GM12878 (cell line): Measurements from ENCODE around the gene SHOC2. TPM values are rescaled to one million over a fixed set of nuclear protein-coding genes. Genes with fewer than 3 reads are reported as not detected.

Experiments
- ATAC-seq: fragments of 200-7000 bp; cut with Tn5 transposase; 3 replicates; pipeline ENCODE4 v1.9.1; 2020; ENCODE audit warnings: mild to moderate bottlenecking, moderate library complexity
- BruUV-seq: library from RNA; stranded (reverse); fragments of 400-500 nt; replicated peaks from 2 replicates; lab custom pipeline; 2021; lab: Mats Ljungman, UMichigan
- CTCF ChIA-PET: fragments of 300-600 bp; sonication (Branson Sonifier 250); formaldehyde crosslinking; extraction: SDS; loops from one replicate; lab custom pipeline; 2021; ENCODE audit warnings: inconsistent platforms; lab: Yijun Ruan, JAX
- POLR2A ChIA-PET: fragments of 350-600 bp; formaldehyde crosslinking; extraction: SDS; loops from one replicate; lab custom pipeline; 2021; ENCODE audit warnings: inconsistent platforms; lab: Charles Lee
- RAD21 ChIA-PET: fragments of 300-600 bp; sonication (Branson Sonifier 250); formaldehyde crosslinking; loops from one replicate; lab custom pipeline; 2023; ENCODE audit warnings: antibody characterized with exemption; ENCODE audit not compliant: unreplicated experiment; lab: Charles Lee
- SMC1A ChIA-PET: fragments of 300-600 bp; sonication (Branson Sonifier 250); formaldehyde crosslinking; loops from one replicate; lab custom pipeline; 2023; ENCODE audit not compliant: unreplicated experiment, uncharacterized antibody; lab: Charles Lee
- DNase-seq: peaks from one replicate; pipeline ENCODE4 v3.0.0-alpha.2; 2011; ENCODE audit warnings: low read depth, low spot score
- FAIRE-seq: peaks from 3 replicates; lab custom pipeline; 2011; peaks lifted over from hg19 to GRCh38; lab: Jason Lieb, UNC
- H2AFZ ChIP-seq: 2 replicates; pipeline ENCODE4 v1.6.0; 2011; ENCODE audit warnings: low read depth, low read length, control low read depth; ENCODE audit not compliant: control insufficient read depth
- H3K27ac ChIP-seq: 2 replicates; pipeline ENCODE4 v1.5.1; 2011; ENCODE audit warnings: control low read depth; ENCODE audit not compliant: control insufficient read depth, insufficient read depth
- H3K27me3 ChIP-seq, 2 experiments: replicated peaks in 1 of 2; 2 replicates each; pipeline versions ENCODE4 v1.6.0 to v1.6.1; 2011; ENCODE audit warnings: low read length in 1 of 2; ENCODE audit not compliant: control insufficient read depth in 2 of 2, insufficient read depth in 2 of 2
- H3K36me3 ChIP-seq, 2 experiments: 2 replicates each; pipeline ENCODE4 v1.5.1; 2011; ENCODE audit warnings: low read length in 1 of 2; ENCODE audit not compliant: control insufficient read depth in 2 of 2, insufficient read depth in 2 of 2
- H3K4me1 ChIP-seq: 2 replicates; pipeline ENCODE4 v1.6.1; 2011; ENCODE audit warnings: mild to moderate bottlenecking, low read length, moderate library complexity, mixed read lengths; ENCODE audit not compliant: control insufficient read depth, insufficient read depth
- H3K4me2 ChIP-seq: 2 replicates; pipeline ENCODE4 v1.6.0; 2011; ENCODE audit warnings: control low read depth; ENCODE audit not compliant: control insufficient read depth, insufficient read depth
- H3K4me3 ChIP-seq: fragments of 200-600 bp; sonication (generic); 2 replicates; pipeline ENCODE4 v1.5.1; 2016
- H3K79me2 ChIP-seq: 2 replicates; pipeline ENCODE4 v1.6.0; 2011; ENCODE audit warnings: low read length; ENCODE audit not compliant: control insufficient read depth, insufficient read depth
- H3K9ac ChIP-seq: 2 replicates; pipeline ENCODE4 v1.8.0; 2011; ENCODE audit warnings: low read length, control low read depth, mixed read lengths; ENCODE audit not compliant: control insufficient read depth, insufficient read depth
- H3K9me3 ChIP-seq: replicated peaks from 3 replicates; pipeline ENCODE4 v1.5.1; 2011; ENCODE audit warnings: mild to moderate bottlenecking, low read length; ENCODE audit not compliant: control insufficient read depth, insufficient read depth
- H4K20me1 ChIP-seq: 2 replicates; pipeline ENCODE4 v1.6.0; 2011; ENCODE audit not compliant: control insufficient read depth, insufficient read depth
- BHLHE40 ChIP-seq, 2 experiments: fragments of 450-650 bp in 1 of 2; IDR thresholded peaks; 2 replicates each; pipeline ENCODE4 v1.6.1; 2011 to 2017; ENCODE audit warnings: low read depth in 2 of 2, borderline replicate concordance in 1 of 2, improper control_type of control experiment in 1 of 2, low read length in 1 of 2, mild to moderate bottlenecking in 1 of 2
- CBX3 ChIP-seq: fragments of 200-600 bp; sonication (generic); IDR thresholded peaks from 2 replicates; pipeline ENCODE4 v1.6.1; 2016; ENCODE audit warnings: low read depth, borderline replicate concordance
- CUX1 ChIP-seq: IDR thresholded peaks from 2 replicates; pipeline ENCODE4 v1.6.1; 2012; ENCODE audit warnings: improper control_type of control experiment, low read depth, low read length; ENCODE audit not compliant: insufficient replicate concordance
- EED ChIP-seq: sonication (generic); IDR thresholded peaks from 2 replicates; pipeline ENCODE4 v1.6.1; 2016; ENCODE audit warnings: antibody characterized with exemption, low read depth
- ELK1 ChIP-seq: IDR thresholded peaks from 2 replicates; pipeline ENCODE4 v1.6.1; 2012; ENCODE audit warnings: low read depth, low read length, improper control_type of control experiment
- FOXM1 ChIP-seq: IDR thresholded peaks from 2 replicates; pipeline ENCODE4 v1.6.1; 2012; ENCODE audit warnings: low read depth, mild to moderate bottlenecking, inconsistent platforms, low read length, moderate library complexity
- MLLT1 ChIP-seq: fragments of 450-650 bp; IDR thresholded peaks from 2 replicates; pipeline ENCODE4 v1.6.1; 2016; ENCODE audit warnings: mild to moderate bottlenecking
- NFYA ChIP-seq: IDR thresholded peaks from 2 replicates; pipeline ENCODE4 v1.6.1; 2011; ENCODE audit warnings: low read depth, mild to moderate bottlenecking, low read length, improper control_type of control experiment, borderline replicate concordance
- RAD21 ChIP-seq: IDR thresholded peaks from 2 replicates; pipeline ENCODE4 v1.6.1; 2011; ENCODE audit warnings: mild to moderate bottlenecking, low read depth, low read length, moderate library complexity; ENCODE audit not compliant: insufficient read depth
- RCOR1 ChIP-seq: conservative IDR thresholded peaks from 2 replicates; pipeline ENCODE4 v1.6.1; 2012; ENCODE audit warnings: low read depth, low read length, improper control_type of control experiment
- RUNX3 ChIP-seq: IDR thresholded peaks from 2 replicates; pipeline ENCODE4 v1.6.1; 2012; ENCODE audit warnings: low read length, inconsistent platforms
- SMAD5 ChIP-seq: IDR thresholded peaks from 2 replicates; pipeline ENCODE4 v1.6.1; 2016; ENCODE audit warnings: antibody characterized with exemption, low read depth
- YBX1 ChIP-seq: fragments of 450-650 bp; IDR thresholded peaks from 2 replicates; pipeline ENCODE4 v1.6.1; 2016; ENCODE audit warnings: antibody characterized with exemption
- ZBED1 ChIP-seq: IDR thresholded peaks from 2 replicates; pipeline ENCODE4 v1.6.1; 2016; ENCODE audit warnings: borderline replicate concordance
- ZNF217 ChIP-seq: fragments of 450-650 bp; IDR thresholded peaks from 2 replicates; pipeline ENCODE4 v1.6.1; 2017; ENCODE audit warnings: antibody characterized with exemption, mild to moderate bottlenecking
- ZNF24 ChIP-seq: fragments of 450-650 bp; IDR thresholded peaks from 2 replicates; pipeline ENCODE4 v1.6.1; 2017; ENCODE audit warnings: antibody characterized with exemption, mild to moderate bottlenecking
- ZSCAN29 ChIP-seq: fragments of 450-650 bp; IDR thresholded peaks from 2 replicates; pipeline ENCODE4 v1.6.1; 2017; ENCODE audit warnings: mild to moderate bottlenecking, moderate library complexity
- WGBS: methylation state at CpG from one replicate; pipeline ENCODE4 v1.1.6; 2016; ENCODE audit warnings: low lambda C conversion rate; ENCODE audit not compliant: insufficient replicate concordance, insufficient coverage; ENCODE audit errors: missing lambda C conversion rate; 5-methylcytosine and 5-hydroxymethylcytosine counted together
- in situ Hi-C: fragments of 300-500 bp; cut with MboI; formaldehyde crosslinking; loops from 9 replicates; pipeline ENCODE4 v1.14.3; 2018; ENCODE audit warnings: mixed read lengths
- intact Hi-C: fragments of 100-400 bp; cut with micrococcal nuclease; formaldehyde crosslinking; loops from one replicate; pipeline ENCODE4 v1.14.2; 2022; ENCODE audit not compliant: unreplicated experiment
- polyA plus RNA-seq, 11 experiments: library from polyadenylated mRNA; depleted of rRNA in 4 of 11; unstranded in 6 of 11; stranded (reverse) in 5 of 11; fragments of >200 nt; fragmentation: Nextera tagmentation in 4 of 11; fragmentation: Illumina TruSeq in 1 of 11; extraction: Ambion mirVana in 4 of 11; extraction: Trizol in 1 of 11; gene quantifications; 1 replicate in 1 of 11; 2 replicates in 10 of 11; pipeline versions ENCODE4 v1.2.1 to v1.2.3, GENCODE V29; 2011 to 2016; ENCODE audit warnings: inconsistent platforms in 2 of 11, missing spikeins in 2 of 11, low read depth in 1 of 11
- total RNA-seq, 4 experiments: library from RNA; depleted of rRNA in 3 of 4; stranded (reverse); fragments of >200 nt in 3 of 4; fragmentation: Illumina TruSeq in 1 of 4; extraction: Trizol in 1 of 4; gene quantifications; 2 replicates each; pipeline versions ENCODE4 v1.2.1 to v1.2.3, GENCODE V29; 2013 to 2021

Gene SHOC2
- total and polyA plus RNA-seq, 10 of the 15 experiments (the other 5 are each of a cell fraction or from before 2014, with no cell fraction given): 24.8 to 65.3 (median 42.6) TPM

- DNase-seq: no peak
- 100% methylated on average over 1 of the region's 1 CpG for WGBS
- H4K20me1 ChIP-seq: no peaks in the 10 kb centered on the region
- ChIA-PET RAD21 (no interaction called here), CTCF (interaction anchor here (0.7 to 1.5 kb wide), 2 partner anchors 14 to 31 kb away, joined by 3 to 4 read pairs; no protein-coding TSS in a partner anchor), POLR2A (no interaction called here), SMC1A (interaction anchor here (1.3 to 6.4 kb wide), 2 partner anchors 32 to 157 kb away, joined by 3 to 31 read pairs; no protein-coding TSS in a partner anchor)
- BruUV-seq: no TSS peak
- TF ChIP-seq ZBED1: no peak
- no peak for TF ChIP-seq ZNF24
- no peak for TF ChIP-seq RCOR1
- TF ChIP-seq ZSCAN29: no peak
- TF ChIP-seq NFYA: no peak
- no peak for TF ChIP-seq ZNF217
- no peak for TF ChIP-seq MLLT1
- TF ChIP-seq BHLHE40 (IDR thresholded peaks at IDR 0.05; ENCODE audit: borderline replicate concordance in 1 of 2, low read depth in 2 of 2, low read length in 1 of 2): no peak
- TF ChIP-seq FOXM1: no peak
- TF ChIP-seq ELK1: no peak
- no peak for TF ChIP-seq SMAD5
- TF ChIP-seq RAD21: no peak
- TF ChIP-seq RUNX3: no peak
- no peak for TF ChIP-seq YBX1
- TF ChIP-seq EED: no peak
- no peak for TF ChIP-seq CBX3
- no peak for TF ChIP-seq CUX1
- in situ Hi-C loops (no loop called here), intact Hi-C loops (no loop called here)
- H3K79me2 ChIP-seq: peaks cover 81% of the 10 kb centered on the region
- H3K27ac ChIP-seq: no peak overlapping the region
- no peak for FAIRE-seq
- no peaks in the 10 kb centered on the region for H3K27me3 ChIP-seq
- no peaks in the 10 kb centered on the region; the same call in 2 of the 3 replicates for H3K9me3 ChIP-seq
- no peak overlapping the region for H2AFZ ChIP-seq
- no peak overlapping the region for H3K4me2 ChIP-seq
- ATAC-seq: no peak
- peaks cover 3% of the 10 kb centered on the region; the same call in 1 of the 2 replicates for H3K4me1 ChIP-seq
- H3K36me3 ChIP-seq: peaks cover 0 to 10% of the 10 kb centered on the region in 2 experiments; a peak in 2 of 4 replicates
- no peak overlapping the region for H3K4me3 ChIP-seq
- H3K9ac ChIP-seq: no peak overlapping the region
Observed at GRCh38 chr10:110960333-110960712, 40.9 kb downstream of the SHOC2 start.
